Left lung (tissue), 10 donors: ENCODE measurements around the gene TEX28. TPM values are rescaled to one million over a fixed set of nuclear protein-coding genes. Genes with fewer than 3 reads are reported as not detected.
A peak's percentile ranks its signal among the peaks of the same experiment; 100 is the strongest.

Source experiments
- ATAC-seq: fragments of 200-7000 bp; cut with Tn5 transposase; one replicate; pipeline ENCODE4 v1.9.1; 2020; ENCODE audit warnings: moderate library complexity
- DNase-seq, 4 donors: peaks; one replicate each; pipeline ENCODE4 v3.0.0-alpha.2; 2013 to 2020
- H3K27ac ChIP-seq, 2 donors: fragments of 200-600 bp; sonication (generic) in 1 of 2; one replicate each; pipeline versions ENCODE4 v1.5.0 to v1.8.0; 2020 to 2021
- H3K27me3 ChIP-seq, 2 donors: fragments of 200-600 bp; sonication (generic) in 1 of 2; one replicate each; pipeline versions ENCODE4 v1.5.0 to v1.8.0; 2020 to 2021
- H3K36me3 ChIP-seq, 2 donors: fragments of 200-600 bp; sonication (generic) in 1 of 2; one replicate each; pipeline versions ENCODE4 v1.5.0 to v1.8.0; 2020 to 2021
- H3K4me1 ChIP-seq, 2 donors: fragments of 200-600 bp; one replicate each; pipeline ENCODE4 v1.8.0; 2021
- H3K4me3 ChIP-seq, 2 donors: fragments of 200-600 bp; sonication (generic) in 1 of 2; one replicate each; pipeline versions ENCODE4 v1.5.0 to v1.8.0; 2020 to 2021; ENCODE audit warnings: mild to moderate bottlenecking in 1 of 2
- H3K9me3 ChIP-seq, 2 donors: fragments of 200-600 bp; sonication (generic) in 1 of 2; one replicate each; pipeline versions ENCODE4 v1.5.0 to v1.8.0; 2020 to 2021
- CTCF ChIP-seq, 2 donors: fragments of 200-600 bp; sonication (generic) in 1 of 2; IDR thresholded peaks; one replicate each; pipeline versions ENCODE4 v1.5.0 to v1.8.0; 2021; ENCODE audit warnings: antibody characterized with exemption in 2 of 2
- intact Hi-C, 2 donors: fragments of 100-400 bp; cut with DNase I; formaldehyde crosslinking; loops; one replicate each; pipeline versions ENCODE4 v1.11.2 to v1.14.2; 2022
- polyA plus RNA-seq, 6 donors: library from polyadenylated mRNA; unstranded; fragments of 120-200 nt; gene quantifications; one replicate each; pipeline ENCODE4 v1.2.1, GENCODE V29; 2013; ENCODE audit not compliant: insufficient read length in 6 of 6
- total RNA-seq, 2 donors: library from RNA; stranded (reverse); fragmentation: NEBNext Ultra II Directional; extraction: Animal tissue kit (Norgen Biotek cat#: 25700); gene quantifications; one replicate each; pipeline ENCODE4 v1.2.1, GENCODE V29; 2021
- donor health status: DM: no; HTN: yes; CAD: no.
- donor health status: DM: no; HTN: no; CAD: no.

The TEX28 gene
- total and polyA plus RNA-seq, 8 donors = not detected

- DNase-seq = no peak
- Histone ChIP-seq H3K27me3 (no peaks in the 10 kb centered on the region), H3K36me3 (no peaks in the 10 kb centered on the region), H3K4me1 (peaks cover 0 to 4% of the 10 kb centered on the region in 2 donors), H3K27ac (no peak overlapping the region), H3K4me3 (no peak overlapping the region), H3K9me3 (no peaks in the 10 kb centered on the region)
- TF ChIP-seq CTCF (IDR thresholded peaks at IDR 0.05) = no peak
- intact Hi-C loops = no loop called here
- ATAC-seq = no peak
Measured at GRCh38 chrX:154310616-154311536, 16.0 kb upstream of the TEX28 start.

GRCh38 chrX:154309041-154309775 is 14.3 kb upstream of the TEX28 start:
- intact Hi-C loops = no loop called here
- ATAC-seq = no peak
- no peaks in the 10 kb centered on the region for H3K27me3 ChIP-seq

GRCh38 chrX:154308108-154308946 is 13.4 kb upstream of the TEX28 start:
- peaks cover 0 to 4% of the 10 kb centered on the region in 2 donors for H3K4me1 ChIP-seq
- H3K27me3 ChIP-seq = no peaks in the 10 kb centered on the region
- ATAC-seq (peak; percentile 78), DNase-seq (peak in 2 of 4 donors; percentile 33 to 49)
- H3K27ac ChIP-seq = no peak overlapping the region
- H3K9me3 ChIP-seq = no peaks in the 10 kb centered on the region
- intact Hi-C loops = no loop called here
- TF ChIP-seq CTCF (IDR thresholded peaks at IDR 0.05) = peak; percentile 77 to 84
- no peaks in the 10 kb centered on the region for H3K36me3 ChIP-seq
- H3K4me3 ChIP-seq = no peak overlapping the region

More at GRCh38 chrX:154309041-154309775, 14.3 kb upstream of the TEX28 start:
- no peak for TF ChIP-seq CTCF (IDR thresholded peaks at IDR 0.05)
- Histone ChIP-seq H3K4me3 (no peak overlapping the region), H3K4me1 (peaks cover 0 to 4% of the 10 kb centered on the region in 2 donors), H3K27ac (no peak overlapping the region), H3K36me3 (no peaks in the 10 kb centered on the region), H3K9me3 (no peaks in the 10 kb centered on the region)
- no peak for DNase-seq

- no peak overlapping the region for H3K4me3 ChIP-seq
- no peaks in the 10 kb centered on the region for H3K27me3 ChIP-seq
- H3K27ac ChIP-seq = no peak overlapping the region
- no peaks in the 10 kb centered on the region for H3K36me3 ChIP-seq
- peak in 1 of 4 donors; percentile 6 for DNase-seq
- TF ChIP-seq CTCF (IDR thresholded peaks at IDR 0.05) = no peak
- H3K4me1 ChIP-seq = peaks cover 0 to 4% of the 10 kb centered on the region in 2 donors
- no peaks in the 10 kb centered on the region for H3K9me3 ChIP-seq
- intact Hi-C loops = no loop called here
- ATAC-seq = no peak
Measured at GRCh38 chrX:154307202-154307601, 12.3 kb upstream of the TEX28 start.
